ENCODE measurements around the gene SENP8. TPM values are rescaled to one million over a fixed set of nuclear protein-coding genes. Genes with fewer than 3 reads are reported as not detected.

SENP8 gene
- total RNA-seq, 1 donor from 2014 or later: 6.5 TPM

GRCh38 chr15:72163719-72164118, 45.5 kb downstream of the SENP8 start:
- intact Hi-C loops (cut with micrococcal nuclease): no loop called here
- TF ChIP-seq, protein P1, sequence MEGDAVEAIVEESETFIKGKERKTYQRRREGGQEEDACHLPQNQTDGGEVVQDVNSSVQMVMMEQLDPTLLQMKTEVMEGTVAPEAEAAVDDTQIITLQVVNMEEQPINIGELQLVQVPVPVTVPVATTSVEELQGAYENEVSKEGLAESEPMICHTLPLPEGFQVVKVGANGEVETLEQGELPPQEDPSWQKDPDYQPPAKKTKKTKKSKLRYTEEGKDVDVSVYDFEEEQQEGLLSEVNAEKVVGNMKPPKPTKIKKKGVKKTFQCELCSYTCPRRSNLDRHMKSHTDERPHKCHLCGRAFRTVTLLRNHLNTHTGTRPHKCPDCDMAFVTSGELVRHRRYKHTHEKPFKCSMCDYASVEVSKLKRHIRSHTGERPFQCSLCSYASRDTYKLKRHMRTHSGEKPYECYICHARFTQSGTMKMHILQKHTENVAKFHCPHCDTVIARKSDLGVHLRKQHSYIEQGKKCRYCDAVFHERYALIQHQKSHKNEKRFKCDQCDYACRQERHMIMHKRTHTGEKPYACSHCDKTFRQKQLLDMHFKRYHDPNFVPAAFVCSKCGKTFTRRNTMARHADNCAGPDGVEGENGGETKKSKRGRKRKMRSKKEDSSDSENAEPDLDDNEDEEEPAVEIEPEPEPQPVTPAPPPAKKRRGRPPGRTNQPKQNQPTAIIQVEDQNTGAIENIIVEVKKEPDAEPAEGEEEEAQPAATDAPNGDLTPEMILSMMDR (IDR thresholded peaks at IDR 0.05; ENCODE audit: borderline replicate concordance): no peak
- Histone ChIP-seq H3K9me3 (replicated peaks) (no peaks in the 10 kb centered on the region), H3K36me3 (no peaks in the 10 kb centered on the region), H3K27ac (replicated peaks) (no peak overlapping the region), H3K4me1 (peaks cover 7% of the 10 kb centered on the region), H3K27me3 (ENCODE audit: low read depth) (peaks cover 7% of the 10 kb centered on the region), H3K4me3 (no peak overlapping the region)
- no peak for DNase-seq

- TF ChIP-seq, protein P1 (IDR thresholded peaks at IDR 0.05; ENCODE audit: borderline replicate concordance): no peak
- H3K27ac ChIP-seq (replicated peaks): no peak overlapping the region
- intact Hi-C loops (cut with micrococcal nuclease): no loop called here
- no peaks in the 10 kb centered on the region for H3K9me3 ChIP-seq (replicated peaks)
- no peak for DNase-seq
- H3K4me1 ChIP-seq: peaks cover 15% of the 10 kb centered on the region
- H3K27me3 ChIP-seq (ENCODE audit: low read depth): peaks cover 7% of the 10 kb centered on the region
- H3K4me3 ChIP-seq: no peak overlapping the region
- H3K36me3 ChIP-seq: no peaks in the 10 kb centered on the region
These were observed 48.7 kb downstream of the SENP8 start for GRCh38 chr15:72166716-72167417.

- Histone ChIP-seq H3K27me3 (ENCODE audit: low read depth) (peaks cover 7% of the 10 kb centered on the region), H3K4me3 (no peak overlapping the region), H3K36me3 (no peaks in the 10 kb centered on the region), H3K4me1 (peaks cover 15% of the 10 kb centered on the region), H3K9me3 (replicated peaks) (no peaks in the 10 kb centered on the region), H3K27ac (replicated peaks) (no peak overlapping the region)
- DNase-seq: no peak
- TF ChIP-seq, protein P1 (IDR thresholded peaks at IDR 0.05; ENCODE audit: borderline replicate concordance): no peak
- intact Hi-C loops (cut with micrococcal nuclease): no loop called here
These were observed 49.2 kb downstream of the SENP8 start for GRCh38 chr15:72167445-72167844.

- Histone ChIP-seq H3K4me1 (peaks cover 15% of the 10 kb centered on the region), H3K36me3 (no peaks in the 10 kb centered on the region), H3K27me3 (ENCODE audit: low read depth) (peaks cover 7% of the 10 kb centered on the region), H3K9me3 (replicated peaks) (no peaks in the 10 kb centered on the region), H3K27ac (replicated peaks) (no peak overlapping the region), H3K4me3 (no peak overlapping the region)
- TF ChIP-seq, protein P1 (IDR thresholded peaks at IDR 0.05; ENCODE audit: borderline replicate concordance): no peak
- DNase-seq: peak; percentile 28
- intact Hi-C loops (cut with micrococcal nuclease): no loop called here
These were observed 50.1 kb downstream of the SENP8 start for GRCh38 chr15:72168131-72168807.

DNA sequence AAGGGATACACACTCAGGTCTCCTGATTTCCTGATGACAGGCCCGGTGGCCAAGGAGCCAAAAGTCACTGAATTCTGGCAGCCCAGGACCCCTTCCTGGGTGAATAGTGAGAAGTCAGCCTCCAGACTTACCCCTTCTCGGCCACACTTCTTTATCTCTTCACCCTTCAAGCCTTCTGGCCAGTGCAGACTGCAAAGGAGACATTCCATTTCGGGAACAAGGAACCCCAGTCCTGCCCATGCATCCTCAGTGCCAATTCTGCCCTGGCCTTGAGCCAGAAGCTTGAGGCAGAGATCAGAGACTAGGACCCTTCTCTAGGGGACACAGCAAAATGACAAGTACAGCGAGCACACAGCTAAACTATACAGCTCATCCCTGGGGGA, 50.6 kb downstream of the SENP8 start:
- intact Hi-C loops (cut with micrococcal nuclease): no loop called here
- H3K27ac ChIP-seq (replicated peaks): no peak overlapping the region
- DNase-seq: no peak

More for the DNA sequence above, 50.6 kb downstream of the SENP8 start:
- peaks cover 7% of the 10 kb centered on the region for H3K27me3 ChIP-seq (ENCODE audit: low read depth)
- no peaks in the 10 kb centered on the region for H3K36me3 ChIP-seq
- TF ChIP-seq, protein P1 (IDR thresholded peaks at IDR 0.05; ENCODE audit: borderline replicate concordance): no peak
- no peaks in the 10 kb centered on the region for H3K9me3 ChIP-seq (replicated peaks)
- peaks cover 15% of the 10 kb centered on the region for H3K4me1 ChIP-seq
- no peak overlapping the region for H3K4me3 ChIP-seq

Data from left ventricle myocardium inferior (tissue), 1 donor.